ENCODE measurements around the gene SELENOO.

- TF ChIP-seq CTCF (IDR thresholded peaks at IDR 0.05; ENCODE audit: poor library complexity) (no peak), EZH2 (IDR thresholded peaks at IDR 0.05; ENCODE audit: borderline replicate concordance) (no peak), EZH2phosphoT487 (IDR thresholded peaks at IDR 0.05; ENCODE audit: low read depth, severe bottlenecking, unreplicated experiment) (no peak)
Observed at GRCh38 chr22:50218996-50219727, 18.4 kb downstream of the SELENOO start.

Measured in hepatocyte (in vitro differentiated cells).